Smooth muscle cell (in vitro differentiated cells): ENCODE measurements around the gene PRELID3B. TPM values are rescaled to one million over a fixed set of nuclear protein-coding genes. Genes with fewer than 3 reads are reported as not detected.
A peak's percentile ranks its signal among the peaks of the same experiment; 100 is the strongest.

Experiments
- DNase-seq: peaks from one replicate; lab custom pipeline; 2025; ENCODE audit not compliant: unreplicated experiment; lab: John Stamatoyannopoulos, UW
- H2AFZ ChIP-seq: fragments of 200-600 bp; sonication (generic); 2 replicates; pipeline ENCODE4 v1.6.0; 2016; ENCODE audit warnings: antibody characterized with exemption, low read depth, mild to moderate bottlenecking
- H3F3A ChIP-seq: fragments of 200-600 bp; sonication (generic); 2 replicates; pipeline ENCODE4 v1.6.0; 2017; ENCODE audit warnings: antibody characterized with exemption, low read depth
- H3K27ac ChIP-seq: fragments of 200-600 bp; sonication (generic); 2 replicates; pipeline ENCODE4 v1.5.1; 2016; ENCODE audit warnings: low read depth, mild to moderate bottlenecking
- H3K27me3 ChIP-seq: fragments of 200-600 bp; sonication (generic); 2 replicates; pipeline ENCODE4 v1.6.1; 2016; ENCODE audit warnings: low read depth, mild to moderate bottlenecking
- H3K36me3 ChIP-seq: fragments of 200-600 bp; sonication (generic); 2 replicates; pipeline ENCODE4 v1.5.1; 2016; ENCODE audit warnings: low read depth
- H3K4me1 ChIP-seq: fragments of 200-600 bp; sonication (generic); 2 replicates; pipeline ENCODE4 v1.5.1; 2016; ENCODE audit warnings: low read depth
- H3K4me2 ChIP-seq: fragments of 200-600 bp; sonication (generic); 2 replicates; pipeline ENCODE4 v1.6.0; 2016; ENCODE audit warnings: mild to moderate bottlenecking
- H3K4me3 ChIP-seq: fragments of 200-600 bp; sonication (generic); 2 replicates; pipeline ENCODE4 v1.5.1; 2016; ENCODE audit warnings: mild to moderate bottlenecking
- H3K79me2 ChIP-seq: fragments of 200-600 bp; sonication (generic); 2 replicates; pipeline ENCODE4 v1.6.0; 2016; ENCODE audit warnings: low read depth, mild to moderate bottlenecking
- H3K9ac ChIP-seq: fragments of 200-600 bp; sonication (generic); 2 replicates; pipeline ENCODE4 v1.6.0; 2016; ENCODE audit warnings: low read depth
- H3K9me3 ChIP-seq: fragments of 200-600 bp; sonication (generic); replicated peaks from 2 replicates; pipeline ENCODE4 v1.5.1; 2016; ENCODE audit warnings: low read depth
- H4K20me1 ChIP-seq: fragments of 200-600 bp; sonication (generic); 2 replicates; pipeline ENCODE4 v1.6.0; 2016; ENCODE audit warnings: low read depth
- WGBS: methylation state at CpG from one replicate; pipeline ENCODE4 v1.1.7; 2016; ENCODE audit warnings: low lambda C conversion rate; 5-methylcytosine and 5-hydroxymethylcytosine counted together
- polyA plus RNA-seq: library from polyadenylated mRNA; unstranded; fragments of >200 nt; fragmentation: Nextera tagmentation; extraction: Ambion mirVana; gene quantifications from 2 replicates; pipeline ENCODE4 v1.2.1, GENCODE V29; 2016
- total RNA-seq: library from RNA; depleted of rRNA; stranded (reverse); fragments of >200 nt; gene quantifications from 2 replicates; pipeline ENCODE4 v1.2.3, GENCODE V29; 2014
- TF ChIP-seq, protein P1 (sequence below): fragments of 200-600 bp; sonication (generic); IDR thresholded peaks from 2 replicates; pipeline ENCODE4 v1.5.1; 2017; ENCODE audit warnings: borderline replicate concordance, mild to moderate bottlenecking, antibody characterized with exemption; ENCODE audit not compliant: insufficient read depth, poor library complexity, severe bottlenecking

Gene PRELID3B
- total and polyA plus RNA-seq, 2 experiments from 2014 or later: 20.9 to 44.9 TPM

DNA sequence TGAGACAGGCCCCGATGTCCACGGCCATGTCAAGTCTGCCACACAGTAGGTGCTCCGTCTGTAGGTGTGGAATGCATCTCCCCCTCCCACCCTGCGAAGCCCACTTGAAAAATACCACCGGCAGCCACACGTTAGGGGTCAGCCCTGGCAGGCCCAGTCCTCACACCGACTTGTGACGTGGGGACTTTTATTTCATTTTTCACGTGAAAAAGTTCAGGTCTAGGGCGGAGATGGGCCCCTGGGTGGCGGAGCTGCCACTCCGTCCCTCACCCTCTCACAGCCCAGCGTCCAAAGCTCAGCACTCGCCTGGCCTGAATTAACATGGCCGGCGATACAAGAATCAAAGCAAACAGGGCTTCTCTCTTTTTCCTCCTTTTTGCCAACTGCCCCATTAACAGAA lies 27.2 kb downstream of the PRELID3B start:
- H3K79me2 ChIP-seq: peaks cover 6% of the 10 kb centered on the region
- H3K9me3 ChIP-seq: no peaks in the 10 kb centered on the region
- no peak overlapping the region for H2AFZ ChIP-seq
- TF ChIP-seq, protein P1, sequence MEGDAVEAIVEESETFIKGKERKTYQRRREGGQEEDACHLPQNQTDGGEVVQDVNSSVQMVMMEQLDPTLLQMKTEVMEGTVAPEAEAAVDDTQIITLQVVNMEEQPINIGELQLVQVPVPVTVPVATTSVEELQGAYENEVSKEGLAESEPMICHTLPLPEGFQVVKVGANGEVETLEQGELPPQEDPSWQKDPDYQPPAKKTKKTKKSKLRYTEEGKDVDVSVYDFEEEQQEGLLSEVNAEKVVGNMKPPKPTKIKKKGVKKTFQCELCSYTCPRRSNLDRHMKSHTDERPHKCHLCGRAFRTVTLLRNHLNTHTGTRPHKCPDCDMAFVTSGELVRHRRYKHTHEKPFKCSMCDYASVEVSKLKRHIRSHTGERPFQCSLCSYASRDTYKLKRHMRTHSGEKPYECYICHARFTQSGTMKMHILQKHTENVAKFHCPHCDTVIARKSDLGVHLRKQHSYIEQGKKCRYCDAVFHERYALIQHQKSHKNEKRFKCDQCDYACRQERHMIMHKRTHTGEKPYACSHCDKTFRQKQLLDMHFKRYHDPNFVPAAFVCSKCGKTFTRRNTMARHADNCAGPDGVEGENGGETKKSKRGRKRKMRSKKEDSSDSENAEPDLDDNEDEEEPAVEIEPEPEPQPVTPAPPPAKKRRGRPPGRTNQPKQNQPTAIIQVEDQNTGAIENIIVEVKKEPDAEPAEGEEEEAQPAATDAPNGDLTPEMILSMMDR: no peak
- H3K4me2 ChIP-seq: no peak overlapping the region
- H3K27ac ChIP-seq: no peak overlapping the region
- H3K4me3 ChIP-seq: no peak overlapping the region
- H3K27me3 ChIP-seq: no peaks in the 10 kb centered on the region
- no peaks in the 10 kb centered on the region for H3F3A ChIP-seq
- H3K4me1 ChIP-seq: peaks cover 6% of the 10 kb centered on the region
- H4K20me1 ChIP-seq: no peaks in the 10 kb centered on the region
- WGBS: 93% methylated on average over 16 of the region's 16 CpGs
- no peak overlapping the region for H3K9ac ChIP-seq
- no peaks in the 10 kb centered on the region for H3K36me3 ChIP-seq
- DNase-seq: no peak

DNA sequence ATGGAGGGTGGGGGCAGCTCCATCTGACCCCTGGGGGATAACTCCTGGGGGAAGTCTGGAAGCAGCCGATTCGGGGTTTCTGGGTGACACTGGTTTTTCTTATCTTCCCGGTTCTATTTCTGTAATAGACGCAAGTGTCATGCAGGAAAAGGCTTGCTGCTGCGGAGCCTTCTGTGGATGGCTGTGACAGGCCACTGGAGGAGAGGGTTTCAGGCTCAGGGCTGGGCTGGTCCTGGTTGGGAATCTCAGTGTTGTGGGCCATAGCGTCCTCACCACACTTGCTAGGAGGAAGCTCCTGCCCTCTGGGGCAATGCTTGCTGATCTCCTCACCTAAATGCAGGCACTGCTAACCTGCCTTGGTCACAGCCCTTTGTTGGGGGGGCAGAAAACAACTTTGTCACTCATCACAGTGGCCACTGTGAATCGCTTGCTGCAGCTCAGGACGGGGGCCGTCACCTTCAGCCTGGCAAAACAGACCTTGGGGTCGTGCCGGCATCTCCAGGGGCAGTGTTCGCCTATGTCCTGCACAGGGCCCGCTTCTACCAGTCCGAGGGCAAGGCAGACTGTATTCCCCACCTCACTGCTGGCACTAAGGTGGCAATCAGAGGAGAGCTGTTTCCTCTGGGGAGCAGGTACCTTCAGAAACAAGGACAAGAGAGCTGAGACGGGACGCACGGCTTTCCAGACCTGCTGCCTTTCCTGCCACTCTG lies 27.8 kb downstream of the PRELID3B start:
- H3K4me1 ChIP-seq: peaks cover 6% of the 10 kb centered on the region
- no peaks in the 10 kb centered on the region for H3F3A ChIP-seq
- TF ChIP-seq, protein P1: no peak
- no peaks in the 10 kb centered on the region for H3K9me3 ChIP-seq
- H3K4me3 ChIP-seq: no peak overlapping the region
- peaks cover 4% of the 10 kb centered on the region for H3K79me2 ChIP-seq
- peak overlapping the region; percentile 75 for H3K27ac ChIP-seq
- peak overlapping the region; percentile 49 for H3K9ac ChIP-seq
- 88% methylated on average over 17 of the region's 17 CpGs for WGBS
- H3K4me2 ChIP-seq: peak overlapping the region; percentile 23
- no peaks in the 10 kb centered on the region for H4K20me1 ChIP-seq
- no peak overlapping the region for H2AFZ ChIP-seq
- no peaks in the 10 kb centered on the region for H3K36me3 ChIP-seq
- DNase-seq: no peak
- no peaks in the 10 kb centered on the region for H3K27me3 ChIP-seq

DNA sequence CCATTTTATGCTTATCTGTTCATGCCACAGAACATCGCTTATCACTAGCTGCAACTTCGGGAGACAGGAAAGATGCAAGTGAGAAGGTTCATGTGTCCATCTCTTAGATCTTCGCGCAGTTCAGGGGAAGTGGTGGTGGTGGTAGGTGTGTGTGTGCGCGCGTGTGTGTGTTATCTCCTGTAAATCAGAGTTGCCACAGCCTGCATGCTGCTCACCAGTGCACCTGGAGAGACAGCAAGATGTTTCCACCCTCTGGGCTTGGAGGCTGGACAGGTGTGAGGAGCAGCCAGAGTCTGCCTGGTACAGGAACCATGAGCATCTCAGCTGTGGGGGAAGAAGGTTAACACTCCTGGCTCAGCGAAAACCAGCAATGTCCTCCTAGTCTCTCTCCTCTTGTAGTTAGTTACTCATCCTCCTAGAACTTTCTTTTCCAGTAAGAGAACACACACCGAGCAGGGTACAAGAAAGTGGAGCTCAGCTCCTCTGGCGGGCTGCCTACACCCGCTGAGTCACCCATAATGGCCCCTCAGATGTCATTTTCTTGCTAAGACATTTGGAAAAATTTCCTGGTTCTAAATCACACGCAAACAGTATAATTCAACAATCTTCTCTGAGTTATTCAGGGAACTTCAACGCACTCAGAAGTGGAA lies 28.5 kb downstream of the PRELID3B start:
- Histone ChIP-seq H3K9ac (peak overlapping the region; percentile 49), H2AFZ (no peak overlapping the region), H3K4me2 (peak overlapping the region; percentile 23), H3K9me3 (no peaks in the 10 kb centered on the region), H3K36me3 (no peaks in the 10 kb centered on the region), H3K79me2 (no peaks in the 10 kb centered on the region), H3K4me3 (no peak overlapping the region), H3F3A (no peaks in the 10 kb centered on the region), H3K4me1 (peaks cover 6% of the 10 kb centered on the region), H3K27ac (peak overlapping the region; percentile 75), H4K20me1 (no peaks in the 10 kb centered on the region), H3K27me3 (no peaks in the 10 kb centered on the region)
- 76% methylated on average over 13 of the region's 13 CpGs for WGBS
- DNase-seq: no peak
- TF ChIP-seq, protein P1: no peak
